GM12878 (cell line): ENCODE measurements around the gene LSM12. TPM values are rescaled to one million over a fixed set of nuclear protein-coding genes. Genes with fewer than 3 reads are reported as not detected.

Experiments used
- BHLHE40 ChIP-seq, 2 experiments: fragments of 450-650 bp in 1 of 2; IDR thresholded peaks; 2 replicates each; pipeline ENCODE4 v1.6.1; 2011 to 2017; ENCODE audit warnings: low read depth in 2 of 2, borderline replicate concordance in 1 of 2, improper control_type of control experiment in 1 of 2, low read length in 1 of 2, mild to moderate bottlenecking in 1 of 2
- CEBPB ChIP-seq, 2 experiments: fragments of 150-350 bp in 1 of 2; IDR thresholded peaks; 2 replicates each; pipeline ENCODE4 v1.6.1; 2012 to 2014; ENCODE audit warnings: low read depth in 2 of 2, low read length in 2 of 2, borderline replicate concordance in 1 of 2, inconsistent platforms in 1 of 2
- E2F8 ChIP-seq: fragments of 450-650 bp; IDR thresholded peaks from 2 replicates; pipeline ENCODE4 v1.6.1; 2018; ENCODE audit warnings: mild to moderate bottlenecking, low read depth, moderate library complexity; ENCODE audit not compliant: partially characterized antibody
- ETV6 ChIP-seq, 2 experiments: fragments of 450-650 bp in 1 of 2; IDR thresholded peaks in 1 of 2; conservative IDR thresholded peaks in 1 of 2; 2 replicates each; pipeline ENCODE4 v1.6.1; 2014; ENCODE audit warnings: antibody characterized with exemption in 1 of 2, borderline replicate concordance in 1 of 2, low read depth in 1 of 2, mild to moderate bottlenecking in 1 of 2, moderate library complexity in 1 of 2
- EZH2 ChIP-seq: IDR thresholded peaks from 2 replicates; pipeline ENCODE4 v1.6.1; 2012; ENCODE audit warnings: low read depth, mild to moderate bottlenecking, control low read depth, inconsistent platforms, low read length, borderline replicate concordance; ENCODE audit not compliant: control insufficient read depth
- HDGF ChIP-seq: fragments of 450-650 bp; IDR thresholded peaks from 2 replicates; pipeline ENCODE4 v1.6.1; 2016; ENCODE audit warnings: antibody characterized with exemption
- KLF5 ChIP-seq: fragments of 450-650 bp; IDR thresholded peaks from 2 replicates; pipeline ENCODE4 v1.6.1; 2014; ENCODE audit warnings: mild to moderate bottlenecking; ENCODE audit not compliant: partially characterized antibody
- NFIC ChIP-seq: IDR thresholded peaks from 2 replicates; pipeline ENCODE4 v1.6.1; 2012; ENCODE audit warnings: low read depth, mild to moderate bottlenecking, inconsistent platforms, low read length, moderate library complexity
- NR2F1 ChIP-seq: fragments of 450-650 bp; conservative IDR thresholded peaks from 2 replicates; pipeline ENCODE4 v1.6.1; 2017; ENCODE audit warnings: mild to moderate bottlenecking
- PAX5 ChIP-seq: IDR thresholded peaks from 2 replicates; pipeline ENCODE4 v1.6.1; 2011; ENCODE audit warnings: low read depth, low read length, borderline replicate concordance
- RELA ChIP-seq: fragments of 450-650 bp; IDR thresholded peaks from 2 replicates; pipeline ENCODE4 v1.8.0; 2014; ENCODE audit warnings: borderline replicate concordance; ENCODE audit not compliant: partially characterized antibody
- REST ChIP-seq: IDR thresholded peaks from 2 replicates; pipeline ENCODE4 v1.6.1; 2012; ENCODE audit warnings: mild to moderate bottlenecking, low read depth, low read length
- RUNX3 ChIP-seq: IDR thresholded peaks from 2 replicates; pipeline ENCODE4 v1.6.1; 2012; ENCODE audit warnings: low read length, inconsistent platforms
- SIN3A ChIP-seq: IDR thresholded peaks from 2 replicates; pipeline ENCODE4 v1.6.1; 2012; ENCODE audit warnings: low read depth, low read length, improper control_type of control experiment
- SIX5 ChIP-seq: IDR thresholded peaks from 2 replicates; pipeline ENCODE4 v1.6.1; 2011; ENCODE audit warnings: mild to moderate bottlenecking, low read depth, low read length, moderate library complexity; ENCODE audit not compliant: severe bottlenecking
- SREBF2 ChIP-seq: IDR thresholded peaks from 2 replicates; pipeline ENCODE4 v1.6.1; 2012; ENCODE audit warnings: mild to moderate bottlenecking, low read length
- STAT1 ChIP-seq: fragments of 450-650 bp; conservative IDR thresholded peaks from 2 replicates; pipeline ENCODE4 v1.6.1; 2014; ENCODE audit warnings: antibody characterized with exemption, mild to moderate bottlenecking
- TCF12 ChIP-seq: IDR thresholded peaks from 2 replicates; pipeline ENCODE4 v1.6.1; 2011; ENCODE audit warnings: low read depth, mild to moderate bottlenecking, low read length
- ZBED1 ChIP-seq: IDR thresholded peaks from 2 replicates; pipeline ENCODE4 v1.6.1; 2016; ENCODE audit warnings: borderline replicate concordance
- ZZZ3 ChIP-seq: IDR thresholded peaks from 2 replicates; pipeline ENCODE4 v1.6.1; 2011; ENCODE audit warnings: low read depth; ENCODE audit not compliant: control insufficient read depth, insufficient read length
- polyA plus RNA-seq, 11 experiments: library from polyadenylated mRNA; depleted of rRNA in 4 of 11; unstranded in 6 of 11; stranded (reverse) in 5 of 11; fragments of >200 nt; fragmentation: Nextera tagmentation in 4 of 11; fragmentation: Illumina TruSeq in 1 of 11; extraction: Ambion mirVana in 4 of 11; extraction: Trizol in 1 of 11; gene quantifications; 1 replicate in 1 of 11; 2 replicates in 10 of 11; pipeline versions ENCODE4 v1.2.1 to v1.2.3, GENCODE V29; 2011 to 2016; ENCODE audit warnings: inconsistent platforms in 2 of 11, missing spikeins in 2 of 11, low read depth in 1 of 11
- total RNA-seq, 4 experiments: library from RNA; depleted of rRNA in 3 of 4; stranded (reverse); fragments of >200 nt in 3 of 4; fragmentation: Illumina TruSeq in 1 of 4; extraction: Trizol in 1 of 4; gene quantifications; 2 replicates each; pipeline versions ENCODE4 v1.2.1 to v1.2.3, GENCODE V29; 2013 to 2021
- TF ChIP-seq, protein P1 (sequence below), 3 experiments: IDR thresholded peaks in 2 of 3; conservative IDR thresholded peaks in 1 of 3; 2 replicates each; pipeline ENCODE4 v1.5.1; 2011; ENCODE audit warnings: low read depth in 3 of 3, low read length in 3 of 3, mild to moderate bottlenecking in 3 of 3, control low read depth in 2 of 3, moderate library complexity in 2 of 3, inconsistent platforms in 1 of 3, mixed read lengths in 1 of 3; ENCODE audit not compliant: control insufficient read depth in 2 of 3, insufficient read depth in 1 of 3; ENCODE audit errors: extremely low read depth in 1 of 3

The LSM12 gene
- total and polyA plus RNA-seq, 10 of the 15 experiments (the other 5 are each of a cell fraction or from before 2014, with no cell fraction given), result 51.1 to 206 (median 70.8) TPM

- TF ChIP-seq KLF5, result peak; percentile 92
- peak; percentile 98 for TF ChIP-seq SIX5
- 0 out of 2 replicates have a peak, but pooled peaks have one; percentile 18 for TF ChIP-seq REST
- TF ChIP-seq HDGF, result no peak
- TF ChIP-seq ETV6 (conservative IDR thresholded peaks at IDR 0.05 in 1 of 2, IDR thresholded peaks at IDR 0.05 in 1 of 2; ENCODE audit: borderline replicate concordance in 1 of 2, low read depth in 1 of 2), result peak in 1 of 2 experiments; percentile 68; a peak in 1 of 4 replicates
- TF ChIP-seq NFIC, result no peak
- TF ChIP-seq RUNX3, result peak; percentile 49; the same call in 1 of the 2 replicates
- TF ChIP-seq NR2F1, result peak; percentile 81
- peak; percentile 89 for TF ChIP-seq SIN3A
- peak; percentile 22 for TF ChIP-seq ZZZ3
- peak; percentile 94 for TF ChIP-seq E2F8
- TF ChIP-seq EZH2, result no peak
- TF ChIP-seq BHLHE40 (IDR thresholded peaks at IDR 0.05; ENCODE audit: borderline replicate concordance in 1 of 2, low read depth in 2 of 2, low read length in 1 of 2), result peak; percentile 58 to 71; a peak in 3 of 4 replicates
- peak; percentile 99 for TF ChIP-seq STAT1
- TF ChIP-seq SREBF2, result peak; percentile 57; the same call in 1 of the 2 replicates
- no peak for TF ChIP-seq CEBPB (IDR thresholded peaks at IDR 0.05; ENCODE audit: borderline replicate concordance in 1 of 2, low read depth in 2 of 2, low read length in 2 of 2)
- peak; percentile 45; the same call in 1 of the 2 replicates for TF ChIP-seq PAX5
- no peak for TF ChIP-seq ZBED1
- TF ChIP-seq TCF12, result 0 out of 2 replicates have a peak, but pooled peaks have one; percentile 43
- TF ChIP-seq, protein P1, sequence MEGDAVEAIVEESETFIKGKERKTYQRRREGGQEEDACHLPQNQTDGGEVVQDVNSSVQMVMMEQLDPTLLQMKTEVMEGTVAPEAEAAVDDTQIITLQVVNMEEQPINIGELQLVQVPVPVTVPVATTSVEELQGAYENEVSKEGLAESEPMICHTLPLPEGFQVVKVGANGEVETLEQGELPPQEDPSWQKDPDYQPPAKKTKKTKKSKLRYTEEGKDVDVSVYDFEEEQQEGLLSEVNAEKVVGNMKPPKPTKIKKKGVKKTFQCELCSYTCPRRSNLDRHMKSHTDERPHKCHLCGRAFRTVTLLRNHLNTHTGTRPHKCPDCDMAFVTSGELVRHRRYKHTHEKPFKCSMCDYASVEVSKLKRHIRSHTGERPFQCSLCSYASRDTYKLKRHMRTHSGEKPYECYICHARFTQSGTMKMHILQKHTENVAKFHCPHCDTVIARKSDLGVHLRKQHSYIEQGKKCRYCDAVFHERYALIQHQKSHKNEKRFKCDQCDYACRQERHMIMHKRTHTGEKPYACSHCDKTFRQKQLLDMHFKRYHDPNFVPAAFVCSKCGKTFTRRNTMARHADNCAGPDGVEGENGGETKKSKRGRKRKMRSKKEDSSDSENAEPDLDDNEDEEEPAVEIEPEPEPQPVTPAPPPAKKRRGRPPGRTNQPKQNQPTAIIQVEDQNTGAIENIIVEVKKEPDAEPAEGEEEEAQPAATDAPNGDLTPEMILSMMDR (IDR thresholded peaks at IDR 0.05 in 2 of 3, conservative IDR thresholded peaks at IDR 0.05 in 1 of 3; ENCODE audit: control insufficient read depth in 2 of 3, extremely low read depth in 1 of 3, insufficient read depth in 1 of 3, low read depth in 3 of 3, low read length in 3 of 3), result no peak
- peak; percentile 90 for TF ChIP-seq RELA
Measured at GRCh38 chr17:44014437-44015172, 51.9 kb downstream of the LSM12 start, which contains the start of gene TMEM101 (continued).
